ENCODE results near the gene PIK3R5.

Gene PIK3R5

DNA sequence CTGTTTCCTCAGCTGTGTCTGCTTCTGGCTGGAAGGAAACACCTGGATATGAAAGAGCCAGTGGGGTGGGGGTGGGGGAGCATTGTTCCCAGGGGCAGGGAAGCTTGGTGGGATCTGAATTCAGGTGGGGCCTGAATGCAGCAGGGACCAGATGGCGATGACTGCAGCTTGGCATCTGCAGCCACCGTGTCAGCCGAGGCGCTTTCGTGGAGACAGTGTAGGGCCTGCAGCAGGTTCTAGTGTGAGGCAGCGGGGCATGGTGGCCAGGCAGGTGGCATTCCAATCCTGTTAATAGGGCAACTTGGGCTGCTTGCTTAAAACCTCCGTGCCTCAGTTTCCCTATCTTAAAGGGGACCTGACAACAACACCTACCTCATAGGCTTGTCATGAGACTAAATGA is 99.7 kb downstream of the PIK3R5 start:
- H3K27ac ChIP-seq = no peak overlapping the region
- H3K4me1 ChIP-seq (ENCODE audit: low read depth, poor library complexity, severe bottlenecking) = no peaks in the 10 kb centered on the region
- H3K4me2 ChIP-seq = no peak overlapping the region
- no peaks in the 10 kb centered on the region for H3K27me3 ChIP-seq (ENCODE audit: insufficient read depth, low read depth)
- H3K9ac ChIP-seq = no peak overlapping the region
- TF ChIP-seq, protein P1, sequence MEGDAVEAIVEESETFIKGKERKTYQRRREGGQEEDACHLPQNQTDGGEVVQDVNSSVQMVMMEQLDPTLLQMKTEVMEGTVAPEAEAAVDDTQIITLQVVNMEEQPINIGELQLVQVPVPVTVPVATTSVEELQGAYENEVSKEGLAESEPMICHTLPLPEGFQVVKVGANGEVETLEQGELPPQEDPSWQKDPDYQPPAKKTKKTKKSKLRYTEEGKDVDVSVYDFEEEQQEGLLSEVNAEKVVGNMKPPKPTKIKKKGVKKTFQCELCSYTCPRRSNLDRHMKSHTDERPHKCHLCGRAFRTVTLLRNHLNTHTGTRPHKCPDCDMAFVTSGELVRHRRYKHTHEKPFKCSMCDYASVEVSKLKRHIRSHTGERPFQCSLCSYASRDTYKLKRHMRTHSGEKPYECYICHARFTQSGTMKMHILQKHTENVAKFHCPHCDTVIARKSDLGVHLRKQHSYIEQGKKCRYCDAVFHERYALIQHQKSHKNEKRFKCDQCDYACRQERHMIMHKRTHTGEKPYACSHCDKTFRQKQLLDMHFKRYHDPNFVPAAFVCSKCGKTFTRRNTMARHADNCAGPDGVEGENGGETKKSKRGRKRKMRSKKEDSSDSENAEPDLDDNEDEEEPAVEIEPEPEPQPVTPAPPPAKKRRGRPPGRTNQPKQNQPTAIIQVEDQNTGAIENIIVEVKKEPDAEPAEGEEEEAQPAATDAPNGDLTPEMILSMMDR (conservative IDR thresholded peaks at IDR 0.05; ENCODE audit: low read depth, low read length) = no peak
- H3K79me2 ChIP-seq (ENCODE audit: insufficient read depth, low read depth) = no peaks in the 10 kb centered on the region
- no peak overlapping the region for H3K4me3 ChIP-seq (IDR thresholded peaks at IDR 0.05; ENCODE audit: insufficient read depth, low read depth, low read length)
- no peak overlapping the region for H2AFZ ChIP-seq (ENCODE audit: low read depth)
- H4K20me1 ChIP-seq (ENCODE audit: insufficient read depth) = no peaks in the 10 kb centered on the region
- H3K36me3 ChIP-seq (ENCODE audit: insufficient read depth) = no peaks in the 10 kb centered on the region

DNA sequence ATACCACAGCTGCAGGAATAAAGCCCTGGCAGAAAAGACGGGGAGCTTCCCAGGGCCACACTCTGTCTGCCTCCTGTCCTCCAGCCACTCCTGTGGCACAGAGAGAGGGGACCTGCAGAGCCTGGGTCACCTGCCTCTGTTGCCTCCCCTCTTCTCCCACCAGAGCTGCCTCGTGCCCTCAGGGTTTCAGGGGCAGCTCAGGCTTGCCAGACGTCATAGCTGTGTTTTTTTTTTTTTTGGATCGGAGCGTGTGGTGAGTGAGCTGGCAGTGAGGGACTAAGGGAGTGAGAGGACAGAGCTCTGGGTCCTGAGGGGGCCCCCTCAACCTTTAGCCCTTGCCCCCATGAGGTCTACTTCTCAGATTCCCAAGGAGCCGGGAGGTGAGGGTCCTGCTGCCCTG is 100.1 kb downstream of the PIK3R5 start:
- Histone ChIP-seq H3K79me2 (ENCODE audit: insufficient read depth, low read depth) (no peaks in the 10 kb centered on the region), H3K27ac (no peak overlapping the region), H3K4me2 (no peak overlapping the region), H3K27me3 (ENCODE audit: insufficient read depth, low read depth) (no peaks in the 10 kb centered on the region), H2AFZ (ENCODE audit: low read depth) (no peak overlapping the region), H3K36me3 (ENCODE audit: insufficient read depth) (no peaks in the 10 kb centered on the region), H3K9ac (no peak overlapping the region), H3K4me1 (ENCODE audit: low read depth, poor library complexity, severe bottlenecking) (no peaks in the 10 kb centered on the region), H4K20me1 (ENCODE audit: insufficient read depth) (no peaks in the 10 kb centered on the region), H3K4me3 (IDR thresholded peaks at IDR 0.05; ENCODE audit: insufficient read depth, low read depth, low read length) (no peak overlapping the region)
- TF ChIP-seq, protein P1 (conservative IDR thresholded peaks at IDR 0.05; ENCODE audit: low read depth, low read length) = no peak

DNA sequence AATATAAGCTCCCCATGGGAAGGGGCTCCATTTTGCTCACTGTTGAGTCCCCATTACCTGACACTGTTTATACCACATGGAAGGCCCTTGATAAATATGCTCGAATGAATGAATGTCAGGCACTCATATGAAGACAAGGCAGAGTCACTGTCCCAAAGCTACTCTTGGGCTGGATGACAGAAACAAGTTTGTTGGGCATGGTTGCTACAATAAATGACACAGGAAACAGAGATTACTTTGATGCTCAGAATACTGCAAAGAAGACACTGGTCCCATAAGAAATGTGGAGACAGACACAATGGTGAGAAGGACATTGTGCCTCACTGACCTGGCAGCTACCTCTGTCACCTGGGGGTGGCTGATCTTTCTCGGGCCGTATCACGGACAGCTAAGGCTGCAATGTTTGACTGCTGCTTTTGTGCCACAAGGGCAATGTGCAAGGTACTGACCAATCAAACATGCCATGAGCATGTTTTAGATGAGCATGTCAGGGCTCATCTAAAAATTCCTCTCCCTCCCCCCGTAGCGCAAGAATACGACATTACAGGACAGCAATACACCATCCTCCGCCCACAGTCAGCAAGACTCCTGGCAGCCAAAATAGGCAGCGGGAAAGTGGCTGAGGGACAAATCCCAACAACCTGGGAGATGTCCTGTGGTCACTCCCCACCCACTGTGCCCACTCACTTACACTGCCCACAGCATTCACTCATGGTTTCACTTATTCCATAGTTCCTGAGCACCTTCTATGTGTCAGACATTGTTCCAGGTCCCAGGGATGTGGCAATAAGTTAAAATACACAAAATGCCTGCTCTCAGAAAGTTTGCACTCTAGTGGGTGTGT is 103.1 kb downstream of the PIK3R5 start:
- no peaks in the 10 kb centered on the region for H3K4me1 ChIP-seq (ENCODE audit: low read depth, poor library complexity, severe bottlenecking)
- H4K20me1 ChIP-seq (ENCODE audit: insufficient read depth) = no peaks in the 10 kb centered on the region
- no peak overlapping the region for H2AFZ ChIP-seq (ENCODE audit: low read depth)
- no peaks in the 10 kb centered on the region for H3K27me3 ChIP-seq (ENCODE audit: insufficient read depth, low read depth)
- TF ChIP-seq, protein P1 (conservative IDR thresholded peaks at IDR 0.05; ENCODE audit: low read depth, low read length) = no peak
- H3K79me2 ChIP-seq (ENCODE audit: insufficient read depth, low read depth) = no peaks in the 10 kb centered on the region
- no peak overlapping the region for H3K4me3 ChIP-seq (IDR thresholded peaks at IDR 0.05; ENCODE audit: insufficient read depth, low read depth, low read length)
- H3K36me3 ChIP-seq (ENCODE audit: insufficient read depth) = no peaks in the 10 kb centered on the region
- H3K9ac ChIP-seq = no peak overlapping the region
- H3K4me2 ChIP-seq = no peak overlapping the region
- H3K27ac ChIP-seq = no peak overlapping the region

DNA sequence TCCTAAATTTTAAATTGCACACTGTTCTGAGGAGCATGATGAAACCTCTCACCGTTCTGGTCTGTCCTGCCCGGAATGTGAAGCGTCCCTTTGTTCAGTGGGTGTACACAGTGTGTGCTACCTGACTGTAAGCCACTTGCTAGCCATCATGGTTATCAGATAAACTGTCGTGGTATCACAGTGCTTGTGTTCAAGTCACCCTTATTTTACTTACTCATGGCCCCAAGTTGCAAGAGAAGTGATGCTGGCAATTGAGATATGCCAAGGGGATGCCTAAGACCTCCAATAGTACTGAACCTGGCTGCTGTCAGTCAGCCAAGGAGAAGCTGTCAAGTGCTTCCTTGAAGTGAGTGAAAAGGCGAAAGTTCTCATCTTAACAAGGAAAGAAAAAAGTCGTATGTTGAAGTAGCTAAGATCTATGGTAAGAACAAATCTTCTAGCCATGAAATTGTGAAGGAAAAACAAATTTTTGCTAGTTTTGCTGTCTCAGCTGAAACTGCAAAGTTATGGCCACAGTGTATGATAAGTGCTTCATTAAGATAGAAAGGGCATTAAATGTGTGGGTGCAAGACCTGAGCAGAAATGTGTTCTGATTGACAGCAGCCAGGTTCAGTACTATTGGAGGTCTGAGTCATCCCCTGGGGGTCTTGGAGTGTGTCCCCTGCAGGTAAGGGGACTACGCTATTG is 103.9 kb downstream of the PIK3R5 start:
- TF ChIP-seq, protein P1 (conservative IDR thresholded peaks at IDR 0.05; ENCODE audit: low read depth, low read length) = no peak
- no peaks in the 10 kb centered on the region for H3K27me3 ChIP-seq (ENCODE audit: insufficient read depth, low read depth)
- H3K4me1 ChIP-seq (ENCODE audit: low read depth, poor library complexity, severe bottlenecking) = no peaks in the 10 kb centered on the region
- no peak overlapping the region for H3K27ac ChIP-seq
- no peak overlapping the region for H2AFZ ChIP-seq (ENCODE audit: low read depth)
- no peak overlapping the region for H3K4me2 ChIP-seq
- H3K9ac ChIP-seq = no peak overlapping the region
- no peaks in the 10 kb centered on the region for H3K36me3 ChIP-seq (ENCODE audit: insufficient read depth)
- H3K79me2 ChIP-seq (ENCODE audit: insufficient read depth, low read depth) = no peaks in the 10 kb centered on the region
- H4K20me1 ChIP-seq (ENCODE audit: insufficient read depth) = no peaks in the 10 kb centered on the region
- H3K4me3 ChIP-seq (IDR thresholded peaks at IDR 0.05; ENCODE audit: insufficient read depth, low read depth, low read length) = no peak overlapping the region

All from KMS-11 (cell line).